RWPE1 (cell line): ENCODE data around the gene CHAF1A.

Experiments
- CTCF ChIA-PET: fragments of 350-600 bp; sonication (Branson Sonifier 250); formaldehyde crosslinking; extraction: SDS; loops from one replicate; lab custom pipeline; 2021; lab: Yijun Ruan, JAX
- POLR2A ChIA-PET: fragments of 400-600 bp; formaldehyde crosslinking; extraction: SDS; loops from one replicate; lab custom pipeline; 2020; ENCODE audit warnings: antibody characterized with exemption; ENCODE audit not compliant: low non-redundant PET; lab: Yijun Ruan, JAX
- DNase-seq: peaks from one replicate; pipeline ENCODE4 v3.0.0; 2012; ENCODE audit warnings: low spot score
- H3K27ac ChIP-seq: fragments of 450-650 bp; 2 replicates; pipeline ENCODE4 v1.5.1; 2017
- TF ChIP-seq, protein P1 (sequence below): fragments of 450-650 bp; conservative IDR thresholded peaks from 2 replicates; pipeline ENCODE4 v1.5.1; 2017; ENCODE audit warnings: low read depth, mild to moderate bottlenecking

The CHAF1A gene

DNA sequence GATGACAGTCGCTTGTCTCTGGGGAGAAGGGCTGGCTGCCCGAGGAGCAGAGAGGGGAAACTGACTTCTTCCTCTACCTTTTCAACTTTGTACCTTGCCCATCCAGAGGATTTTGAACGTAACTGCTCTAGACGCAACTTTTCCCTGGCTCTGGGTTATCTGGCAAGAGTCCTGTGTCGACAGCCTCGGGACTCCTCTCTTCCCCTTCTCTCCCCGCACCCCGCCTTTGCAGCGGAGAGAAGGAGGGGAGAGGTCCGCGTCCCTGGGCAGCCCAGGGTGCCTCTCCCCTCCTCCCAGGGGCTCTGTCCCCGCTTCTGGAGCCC is 2.7 kb upstream of the CHAF1A start:
- H3K27ac ChIP-seq = peak overlapping the region; percentile 90
- ChIA-PET POLR2A (no interaction called here), CTCF (interaction anchor here (0.6 to 2.1 kb wide), 12 partner anchors 8 to 1027 kb away, joined by 3 to 25 read pairs (median 4); no protein-coding TSS in a partner anchor)
- no peak for DNase-seq
- TF ChIP-seq, protein P1, sequence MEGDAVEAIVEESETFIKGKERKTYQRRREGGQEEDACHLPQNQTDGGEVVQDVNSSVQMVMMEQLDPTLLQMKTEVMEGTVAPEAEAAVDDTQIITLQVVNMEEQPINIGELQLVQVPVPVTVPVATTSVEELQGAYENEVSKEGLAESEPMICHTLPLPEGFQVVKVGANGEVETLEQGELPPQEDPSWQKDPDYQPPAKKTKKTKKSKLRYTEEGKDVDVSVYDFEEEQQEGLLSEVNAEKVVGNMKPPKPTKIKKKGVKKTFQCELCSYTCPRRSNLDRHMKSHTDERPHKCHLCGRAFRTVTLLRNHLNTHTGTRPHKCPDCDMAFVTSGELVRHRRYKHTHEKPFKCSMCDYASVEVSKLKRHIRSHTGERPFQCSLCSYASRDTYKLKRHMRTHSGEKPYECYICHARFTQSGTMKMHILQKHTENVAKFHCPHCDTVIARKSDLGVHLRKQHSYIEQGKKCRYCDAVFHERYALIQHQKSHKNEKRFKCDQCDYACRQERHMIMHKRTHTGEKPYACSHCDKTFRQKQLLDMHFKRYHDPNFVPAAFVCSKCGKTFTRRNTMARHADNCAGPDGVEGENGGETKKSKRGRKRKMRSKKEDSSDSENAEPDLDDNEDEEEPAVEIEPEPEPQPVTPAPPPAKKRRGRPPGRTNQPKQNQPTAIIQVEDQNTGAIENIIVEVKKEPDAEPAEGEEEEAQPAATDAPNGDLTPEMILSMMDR = no peak

DNA sequence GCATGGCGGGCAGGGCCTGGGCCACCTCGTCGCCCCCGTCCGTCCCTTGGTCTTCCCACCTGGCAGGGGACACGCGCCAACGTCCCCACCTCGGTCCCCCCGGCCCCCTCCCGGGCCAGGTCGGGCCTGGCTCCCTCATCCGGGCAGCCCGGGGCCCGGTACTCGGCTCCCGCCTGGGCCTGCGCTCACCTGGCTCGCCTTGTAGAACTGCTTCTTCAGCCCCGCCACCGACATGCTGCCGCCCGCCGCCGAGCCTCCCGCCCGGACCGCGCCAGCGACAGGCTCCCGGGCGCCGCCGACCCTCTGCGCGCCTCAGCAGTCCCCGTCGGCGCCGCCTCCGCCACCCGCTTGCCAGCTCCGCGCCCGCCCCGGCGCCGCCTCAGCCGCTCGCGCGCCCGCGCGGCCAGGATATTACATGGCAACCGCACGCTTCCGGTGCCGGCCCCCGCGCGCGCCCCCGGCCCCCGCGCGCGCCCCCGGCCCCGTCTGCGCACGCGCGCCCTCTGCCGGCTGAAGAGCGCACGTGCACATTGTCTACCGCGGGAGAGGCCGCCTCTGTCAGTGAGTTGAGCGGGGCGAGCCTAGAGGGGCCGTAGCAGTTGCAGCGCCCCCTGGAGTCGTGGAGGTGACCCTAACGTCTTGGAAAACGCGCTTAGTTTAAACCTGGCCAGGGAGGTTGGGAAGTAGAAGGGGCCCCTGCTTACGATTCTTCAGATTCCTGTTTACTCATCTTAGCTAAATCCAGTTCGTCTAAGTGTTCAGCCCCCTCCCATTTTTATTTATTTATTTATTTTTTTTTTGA is 2.1 kb upstream of the CHAF1A start, which contains the start of gene SH3GL1:
Gene SH3GL1 (minus strand): TSS at position 413 of the 802 bp plus-strand sequence. CDS start 179 bp downstream, at position 234.
- DNase-seq = peak; percentile 87
- peak within 1 kb of the TSS; percentile 90 for H3K27ac ChIP-seq
- POLR2A ChIA-PET = interaction anchor here (0.5 to 0.6 kb wide), 2 partner anchors 30 to 53 kb away, joined by 3 to 6 read pairs; no protein-coding TSS in a partner anchor
- CTCF ChIA-PET = interaction anchor here (0.6 to 2.1 kb wide), 15 partner anchors 9 to 1027 kb away, joined by 3 to 25 read pairs (median 4); no protein-coding TSS in a partner anchor
- TF ChIP-seq, protein P1 = peak; percentile 99

DNA sequence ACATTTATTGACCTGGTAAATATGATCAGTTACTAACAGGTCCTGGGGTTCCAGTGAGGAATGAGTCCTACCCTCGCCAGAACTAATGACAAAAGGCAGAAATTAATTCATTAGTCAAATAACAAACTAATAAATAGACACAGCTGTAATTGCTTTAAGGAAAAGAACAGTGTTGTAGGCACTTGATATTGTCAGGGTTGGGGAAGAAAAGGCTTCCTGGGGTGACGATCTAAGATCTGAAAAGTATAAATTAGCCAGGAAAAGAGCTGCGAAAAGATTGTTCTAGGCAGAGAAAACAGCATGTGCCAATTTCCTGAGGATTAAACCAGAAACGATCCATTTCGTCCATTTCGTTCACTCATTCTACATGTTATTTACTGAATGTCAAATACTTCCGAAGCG is 670 bp upstream of the CHAF1A start:
- no peak for DNase-seq
- TF ChIP-seq, protein P1 = no peak
- H3K27ac ChIP-seq = peak overlapping the region; percentile 82
- ChIA-PET POLR2A (interaction anchor here (0.9 to 1.3 kb wide), 2 partner anchors 13 to 69 kb away, joined by 4 to 6 read pairs; no protein-coding TSS in a partner anchor), CTCF (interaction anchor here (1.1 to 2.1 kb wide), 3 partner anchors 27 to 31 kb away, joined by 6 to 25 read pairs (median 9); no protein-coding TSS in a partner anchor)

DNA sequence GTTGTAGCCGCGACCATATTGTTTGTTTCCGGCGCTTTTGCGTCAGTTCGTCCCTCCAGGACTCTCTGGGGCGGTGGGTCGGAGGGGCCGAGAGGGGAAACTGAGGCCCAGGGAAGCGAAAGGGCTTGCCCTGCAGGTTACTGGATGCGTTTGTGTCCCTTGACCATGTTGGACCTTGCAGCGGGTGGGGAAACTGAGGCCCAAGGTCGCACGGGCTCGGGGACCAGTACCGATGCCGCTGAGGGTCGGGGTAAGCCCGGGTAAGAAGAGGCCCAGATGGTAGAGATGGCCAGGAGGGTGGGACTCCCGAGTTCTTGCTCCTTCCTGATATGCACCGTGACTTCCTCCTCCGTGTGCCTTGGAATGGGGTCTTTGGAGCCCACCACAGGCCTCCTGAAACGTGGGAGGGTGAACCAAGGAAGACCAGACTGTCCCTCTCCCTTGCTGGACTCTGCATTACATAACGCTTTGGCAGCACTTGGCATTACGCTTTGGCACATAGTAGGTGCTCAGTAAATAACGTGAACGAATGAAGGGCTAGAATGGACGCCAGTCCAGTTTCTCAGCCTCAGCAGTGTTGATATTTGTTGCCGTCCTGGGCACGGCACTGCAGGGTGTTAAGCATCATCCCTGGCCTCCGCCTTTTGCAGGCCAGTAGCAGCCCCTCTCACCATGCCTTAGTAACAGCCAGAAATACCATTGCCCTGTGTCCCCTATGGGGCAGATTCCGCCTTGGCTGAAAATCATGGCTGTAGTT is 743 bp downstream of the CHAF1A start:
- H3K27ac ChIP-seq = peak overlapping the region; percentile 82
- DNase-seq = no peak
- CTCF ChIA-PET = no interaction called here
- POLR2A ChIA-PET = interaction anchor here (1.3 kb wide), 1 partner anchor 68 kb away, joined by 4 read pairs; no protein-coding TSS in a partner anchor
- TF ChIP-seq, protein P1 = no peak

DNA sequence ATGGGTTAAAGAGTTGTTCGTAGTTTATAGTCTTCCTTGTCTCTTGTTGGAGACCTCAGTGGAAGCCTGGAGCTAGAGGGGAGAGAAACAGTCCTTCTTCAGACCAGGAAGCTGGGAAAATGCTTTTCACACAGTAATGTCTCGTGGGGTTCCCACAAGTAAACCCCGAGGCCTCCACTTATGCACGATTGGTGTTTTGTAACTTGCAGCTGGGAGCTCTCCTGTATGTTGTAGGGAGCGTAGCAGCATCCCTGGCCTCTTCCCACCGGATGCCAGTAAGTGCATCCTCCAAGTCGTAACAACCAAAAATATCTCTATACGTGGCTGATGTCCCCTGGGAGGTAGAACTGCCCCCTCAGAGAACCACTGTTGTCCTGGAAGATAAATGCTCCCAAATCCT is 3.5 kb downstream of the CHAF1A start:
- ChIA-PET POLR2A (interaction anchor here (0.5 to 0.6 kb wide), 2 partner anchors 26 to 640 kb away, joined by 3 to 5 read pairs; no protein-coding TSS in a partner anchor), CTCF (interaction anchor here (0.8 kb wide), 1 partner anchor 36 kb away, joined by 3 read pairs; no protein-coding TSS in a partner anchor)
- no peak for DNase-seq
- TF ChIP-seq, protein P1 = no peak
- peak overlapping the region; percentile 45 for H3K27ac ChIP-seq

DNA sequence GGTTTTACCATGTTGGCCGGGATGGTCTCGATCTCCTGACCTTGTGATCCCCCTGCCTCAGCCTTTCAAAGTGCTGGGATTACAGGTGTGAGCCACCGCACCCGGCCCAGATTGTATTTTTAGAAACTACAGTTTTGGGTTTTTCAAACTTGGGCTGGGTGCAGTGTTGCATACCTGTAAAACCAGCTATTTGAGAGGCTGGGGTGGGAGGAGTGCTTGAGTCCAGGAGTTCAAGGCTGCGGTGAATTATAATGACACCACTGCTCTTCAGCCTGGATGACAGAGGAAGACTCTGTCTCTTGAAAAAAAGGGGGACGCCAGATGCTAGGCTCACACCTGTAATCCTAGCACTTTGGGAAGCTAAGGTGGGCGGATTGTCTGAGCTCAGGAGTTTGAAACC is 4.2 kb downstream of the CHAF1A start:
- ChIA-PET POLR2A (interaction anchor here (0.6 kb wide), 1 partner anchor 27 kb away, joined by 5 read pairs; no protein-coding TSS in a partner anchor), CTCF (no interaction called here)
- DNase-seq = no peak
- H3K27ac ChIP-seq = peak overlapping the region; percentile 45
- TF ChIP-seq, protein P1 = no peak
